HG03196 (cell line): Measurements from ENCODE around the gene ZNF709.
"Not testable (repeated sequence)": the region's sequence is repeated elsewhere in the genome, so short reads cannot be mapped to it uniquely, and the experiment has no call there.

Source experiments
- ATAC-seq: cut with Tn5 transposase; IDR thresholded peaks from one replicate; pipeline ENCODE4 v1.9.1; 2021; ENCODE audit not compliant: unreplicated experiment

ZNF709 gene

DNA sequence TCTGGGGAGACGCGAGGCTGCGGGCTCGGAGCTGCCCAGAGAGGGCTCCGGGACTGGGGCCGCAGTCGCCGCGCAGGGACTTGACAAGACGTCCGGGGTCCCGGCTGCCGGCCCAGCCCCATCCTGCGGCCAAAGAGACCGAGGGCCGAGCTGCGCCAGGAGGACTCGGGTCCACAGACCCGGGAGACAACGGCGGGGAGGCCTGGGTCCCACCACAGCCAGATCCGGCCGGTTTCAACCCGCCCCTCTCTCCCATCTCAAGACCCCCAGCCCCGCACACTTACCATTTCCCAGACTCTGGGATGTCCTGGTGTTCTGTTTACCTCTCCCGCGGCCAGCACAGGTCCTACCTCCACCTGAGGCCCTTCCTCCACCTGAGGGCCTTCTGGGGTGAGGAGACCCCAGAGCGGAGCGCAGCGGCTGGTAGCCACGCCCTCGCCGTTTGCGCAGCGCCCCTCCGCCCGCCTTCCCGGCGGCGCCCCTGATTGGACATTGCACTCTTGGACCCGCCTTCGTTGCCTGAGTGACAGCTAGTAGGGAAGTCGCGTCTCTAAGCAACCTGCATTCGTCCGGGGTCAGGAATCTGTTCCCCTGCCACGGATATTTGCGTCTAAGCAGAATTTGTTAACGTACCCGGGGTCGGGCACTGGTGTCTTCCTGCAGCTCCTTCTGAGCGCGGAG is at the start of gene ZNF709:
ZNF709 (minus strand) TSS at position 446 of the 681 bp plus-strand sequence; CDS start at position 287, 159 bp downstream.
- peak; percentile 89 for ATAC-seq

DNA sequence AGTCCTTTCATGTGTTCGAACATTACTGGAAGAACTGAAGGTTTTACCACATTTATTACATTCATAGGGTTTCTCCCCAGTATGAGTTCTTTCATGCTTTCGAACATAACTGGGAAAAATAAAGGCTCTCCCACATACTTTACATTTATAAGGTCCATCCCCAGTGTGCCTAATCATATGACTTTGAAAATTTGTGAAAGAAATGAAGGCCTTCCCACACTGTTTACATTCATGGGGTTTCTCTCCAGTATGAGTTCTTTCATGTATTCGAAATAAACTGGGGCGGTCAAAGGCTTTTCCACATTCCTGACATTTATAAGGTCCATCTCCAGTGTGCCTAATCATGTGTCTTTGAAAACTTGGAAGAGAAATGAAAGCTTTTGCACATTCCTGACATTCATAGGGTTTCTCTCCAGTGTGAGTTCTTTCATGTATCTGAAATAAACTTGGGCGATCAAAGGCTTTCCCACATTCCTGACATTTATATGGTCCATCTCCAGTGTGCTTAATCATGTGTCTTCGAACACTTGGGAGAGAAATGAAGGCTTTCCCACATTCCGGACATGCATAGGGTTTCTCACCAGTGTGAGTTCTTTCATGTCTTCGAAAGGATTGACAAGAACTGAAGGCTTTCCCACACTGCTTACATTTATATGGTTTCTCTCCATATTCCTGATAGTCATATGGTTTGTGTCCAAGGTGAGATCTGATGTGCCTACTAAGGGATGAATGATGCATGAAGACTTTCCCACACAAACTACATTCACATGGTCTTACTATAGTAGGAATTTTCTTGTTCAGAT is 42.6 kb upstream of the ZNF709 start:
- ATAC-seq = no peak

GRCh38 chr19:12526542-12526941 is 41.9 kb upstream of the ZNF709 start:
- ATAC-seq = no peak

GRCh38 chr19:12521996-12522395 is 37.4 kb upstream of the ZNF709 start:
- no peak for ATAC-seq

- no peak for ATAC-seq
Measured at GRCh38 chr19:12513531-12514061, 29.0 kb upstream of the ZNF709 start.

GRCh38 chr19:12497032-12497431 is 12.4 kb upstream of the ZNF709 start:
- ATAC-seq = no peak

GRCh38 chr19:12496480-12496879 is 11.9 kb upstream of the ZNF709 start:
- no peak for ATAC-seq

GRCh38 chr19:12495002-12495802 is 10.6 kb upstream of the ZNF709 start:
- ATAC-seq = peak; percentile 96

DNA sequence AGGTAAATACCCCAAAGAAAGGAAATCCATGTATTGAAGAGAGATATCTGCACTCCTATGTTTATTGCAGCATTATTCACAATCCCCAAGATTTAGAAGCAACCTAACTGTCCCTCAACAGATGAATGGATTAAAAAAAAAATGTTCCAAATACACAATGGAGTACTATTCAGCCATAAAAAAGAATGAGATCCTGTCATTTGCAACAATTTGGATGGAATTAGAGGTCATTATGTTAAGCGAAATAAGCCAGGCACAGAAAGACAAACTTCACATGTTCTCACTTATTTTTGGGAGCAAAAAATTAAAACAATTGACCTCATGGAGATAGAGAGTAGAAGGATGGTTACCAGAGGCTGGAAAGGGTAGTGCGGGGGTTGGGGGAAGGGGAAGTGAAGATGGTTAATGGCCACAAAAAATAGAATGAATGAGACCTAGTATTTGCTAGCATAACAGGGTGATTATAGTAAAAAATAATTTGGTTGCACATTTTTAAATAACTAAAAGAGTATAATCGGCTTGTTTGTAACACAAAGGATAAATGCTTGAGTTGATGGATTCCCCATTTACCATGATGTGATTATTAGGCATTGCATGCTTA is 9.7 kb upstream of the ZNF709 start:
- no peak for ATAC-seq

- ATAC-seq = not testable (repeated sequence)
Measured at GRCh38 chr19:12486265-12486783, 1.7 kb upstream of the ZNF709 start.

- no peak for ATAC-seq
Measured at GRCh38 chr19:12485571-12485970, 955 bp upstream of the ZNF709 start.

- ATAC-seq = peak; percentile 9
Measured at GRCh38 chr19:12485052-12485416, 418 bp upstream of the ZNF709 start.

DNA sequence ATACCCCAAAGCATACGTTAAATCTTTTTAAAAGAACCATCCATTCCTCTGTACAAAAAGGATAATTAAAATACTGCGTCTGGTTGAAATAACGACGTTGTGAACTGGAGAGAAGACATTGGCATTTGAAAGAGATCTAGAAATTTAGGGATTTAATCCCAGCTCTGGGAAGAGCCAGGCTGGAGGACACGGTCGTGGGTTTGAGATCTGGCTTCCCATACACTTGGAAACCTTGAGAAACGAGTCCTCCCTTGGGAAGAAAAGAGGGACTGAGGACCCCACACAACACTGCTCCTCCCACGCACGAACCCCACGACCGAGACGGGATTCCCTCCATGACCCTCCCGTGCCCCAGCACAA is 625 bp downstream of the ZNF709 start:
- ATAC-seq = no peak

- ATAC-seq = no peak
Measured at GRCh38 chr19:12482509-12482886, 2.1 kb downstream of the ZNF709 start.

DNA sequence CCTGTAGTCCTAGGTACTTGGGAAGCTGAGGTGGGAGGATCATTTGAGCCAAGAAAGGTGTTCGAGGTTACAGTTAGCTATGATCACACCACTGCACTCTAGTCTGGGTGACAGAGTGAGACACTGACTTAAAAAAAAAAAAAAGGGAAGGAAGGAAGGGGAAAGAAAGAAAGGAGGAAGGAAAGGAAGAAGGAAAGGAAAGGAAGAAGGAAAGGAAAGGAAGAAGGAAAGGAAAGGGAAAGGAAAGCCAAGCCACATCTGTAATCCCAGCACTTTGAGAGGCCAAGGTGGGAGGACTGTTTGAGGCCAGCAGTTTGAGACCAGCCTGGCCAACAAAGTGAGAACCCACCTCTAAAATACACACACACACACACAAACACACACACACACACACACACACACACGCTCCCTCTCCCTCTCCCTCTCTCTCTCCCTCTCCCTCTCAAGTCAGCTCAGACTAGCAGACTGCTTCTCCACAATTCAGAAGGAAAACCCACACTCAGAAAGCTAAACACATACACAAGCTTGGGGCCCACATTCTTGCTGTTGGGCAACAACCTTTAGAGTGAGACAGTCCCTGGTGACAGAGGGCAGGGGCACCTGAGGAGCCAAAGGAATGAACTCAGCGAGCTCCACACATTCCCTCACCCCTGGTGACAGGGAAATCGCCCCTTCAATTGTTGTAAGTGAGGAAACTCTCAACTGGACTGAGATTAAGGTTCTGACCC is 2.7 kb downstream of the ZNF709 start:
- ATAC-seq = no peak

DNA sequence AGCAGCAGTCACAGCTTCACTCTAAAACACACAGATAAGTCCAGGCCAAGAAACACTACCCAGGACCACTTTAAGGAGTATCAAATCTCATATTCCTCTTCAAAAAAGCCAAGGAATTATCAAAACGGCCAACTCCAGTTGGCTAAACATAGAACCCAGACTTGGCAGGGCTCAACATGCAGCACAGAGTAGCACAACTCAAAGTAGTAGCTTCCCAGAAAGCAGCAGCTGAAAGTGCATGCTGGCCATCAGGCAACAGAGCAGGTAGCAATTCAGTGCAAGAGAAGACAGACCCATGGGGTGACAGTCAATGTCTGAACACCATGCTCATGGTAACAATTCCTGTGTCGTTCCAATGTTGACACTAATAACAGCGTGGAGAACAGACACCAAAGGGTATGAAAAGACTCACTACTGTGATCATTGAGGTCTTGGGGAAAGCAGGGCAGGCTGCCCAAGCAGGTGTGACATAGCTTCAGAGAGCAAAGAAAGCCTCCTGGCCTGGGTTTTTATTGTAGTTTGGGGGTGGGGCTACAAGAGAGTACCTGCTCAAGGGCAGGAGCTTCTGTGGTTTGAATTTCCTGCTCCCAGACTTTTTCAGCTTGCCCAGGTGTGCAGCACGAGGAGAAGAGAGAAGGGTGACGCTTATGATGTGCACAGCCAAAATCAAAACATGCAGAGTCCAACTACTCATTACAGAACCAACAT is 6.2 kb downstream of the ZNF709 start:
- no peak for ATAC-seq

DNA sequence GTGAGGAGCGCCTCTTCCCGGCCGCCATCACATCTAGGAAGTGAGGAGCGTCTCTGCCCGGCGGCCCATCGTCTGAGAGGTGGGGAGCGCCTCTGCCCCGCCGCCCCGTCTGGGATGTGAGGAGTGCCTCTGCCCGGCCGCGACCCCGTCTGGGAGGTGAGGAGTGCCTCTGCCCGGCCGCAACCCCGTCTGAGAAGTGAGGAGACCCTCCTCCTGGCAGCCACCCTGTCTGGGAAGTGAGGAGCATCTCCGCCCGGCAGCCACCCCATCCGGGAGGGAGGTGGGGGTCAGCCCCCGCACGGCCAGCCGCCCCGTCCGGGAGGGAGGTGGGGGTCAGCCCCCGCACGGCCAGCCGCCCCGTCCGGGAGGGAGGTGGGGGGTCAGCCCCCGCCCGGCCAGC is 17.0 kb downstream of the ZNF709 start:
- not testable (repeated sequence) for ATAC-seq

GRCh38 chr19:12465211-12465610 is 19.4 kb downstream of the ZNF709 start:
- no peak for ATAC-seq

GRCh38 chr19:12464769-12465168 is 19.8 kb downstream of the ZNF709 start:
- ATAC-seq = no peak

GRCh38 chr19:12464139-12464538 is 20.5 kb downstream of the ZNF709 start:
- ATAC-seq = not testable (repeated sequence)
